ENCODE data around the gene MIOS. TPM values are rescaled to one million over a fixed set of nuclear protein-coding genes. Genes with fewer than 3 reads are reported as not detected.
A peak's percentile ranks its signal among the peaks of the same experiment; 100 is the strongest.
"Not testable (repeated sequence)": the region's sequence is repeated elsewhere in the genome, so short reads cannot be mapped to it uniquely, and the experiment has no call there.

MIOS gene
- polyA plus RNA-seq, 12 donors: 26.6 to 38.9 (median 32.2) TPM; not detected in 1

DNA sequence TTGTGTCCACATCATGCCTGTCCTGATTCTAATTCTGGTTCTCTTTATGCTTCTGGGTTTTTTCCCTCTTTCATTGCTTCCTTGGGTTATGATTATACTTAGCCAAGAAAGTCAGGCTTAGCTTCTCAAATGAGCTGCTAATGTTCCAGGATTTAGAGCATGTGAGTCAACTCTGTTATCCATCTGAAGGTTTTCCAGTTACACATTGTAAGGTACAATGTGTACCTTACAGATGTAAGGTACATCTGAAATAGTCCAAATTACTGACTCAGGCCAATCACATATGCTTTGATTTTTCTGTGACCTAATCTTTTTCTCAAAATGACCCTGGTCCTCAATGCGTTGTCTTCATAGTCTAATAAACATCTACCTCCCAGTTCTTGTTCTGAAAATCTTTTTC, 13.3 kb upstream of the MIOS start:
- no peak for DNase-seq

DNA sequence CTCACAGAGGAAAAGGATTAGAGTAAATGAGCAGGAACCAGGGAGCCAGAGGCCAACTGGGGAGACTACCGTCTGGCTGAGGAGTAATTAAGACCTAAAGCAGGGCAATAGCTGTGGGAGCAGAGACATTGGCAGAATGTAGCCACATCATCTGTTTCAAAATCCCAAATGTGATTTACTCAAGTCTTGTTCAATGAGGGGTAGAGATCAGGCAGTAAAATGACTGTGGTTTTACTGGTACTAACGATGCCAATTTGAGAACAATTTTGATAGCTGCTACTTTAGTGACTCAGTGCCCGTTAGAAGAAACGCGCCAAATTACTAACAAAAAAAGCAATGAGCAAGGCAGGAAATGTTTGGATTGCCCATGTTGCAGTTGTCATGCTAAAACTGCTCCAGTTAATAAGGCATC, 12.7 kb upstream of the MIOS start:
- DNase-seq: no peak

- peak; percentile 20 for DNase-seq
Measured at GRCh38 chr7:7554649-7555575, 11.8 kb upstream of the MIOS start.

GRCh38 chr7:7556852-7557251, 9.8 kb upstream of the MIOS start:
- no peak for DNase-seq

DNA sequence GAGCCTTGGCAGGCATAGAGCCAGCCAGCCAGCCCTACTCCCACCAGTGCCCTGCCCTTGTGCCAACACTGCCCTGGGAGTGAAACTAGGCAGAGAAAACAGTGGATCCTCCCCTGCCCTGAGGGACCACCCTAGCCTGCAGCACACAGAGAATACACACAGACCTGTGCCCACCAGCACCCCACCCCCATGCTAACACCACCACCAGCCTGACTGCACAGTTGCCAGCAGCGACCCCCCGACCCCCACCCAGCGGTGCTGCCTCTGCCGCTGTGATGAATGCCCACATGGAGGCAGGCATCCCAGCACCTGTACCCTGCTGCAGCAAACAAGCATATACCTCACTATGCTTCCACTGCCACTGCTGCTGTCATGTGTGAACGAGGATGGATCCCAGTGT, 9.4 kb upstream of the MIOS start:
- DNase-seq: no peak

- not testable (repeated sequence) for DNase-seq
Measured at GRCh38 chr7:7561591-7561990, 5.1 kb upstream of the MIOS start.

DNA sequence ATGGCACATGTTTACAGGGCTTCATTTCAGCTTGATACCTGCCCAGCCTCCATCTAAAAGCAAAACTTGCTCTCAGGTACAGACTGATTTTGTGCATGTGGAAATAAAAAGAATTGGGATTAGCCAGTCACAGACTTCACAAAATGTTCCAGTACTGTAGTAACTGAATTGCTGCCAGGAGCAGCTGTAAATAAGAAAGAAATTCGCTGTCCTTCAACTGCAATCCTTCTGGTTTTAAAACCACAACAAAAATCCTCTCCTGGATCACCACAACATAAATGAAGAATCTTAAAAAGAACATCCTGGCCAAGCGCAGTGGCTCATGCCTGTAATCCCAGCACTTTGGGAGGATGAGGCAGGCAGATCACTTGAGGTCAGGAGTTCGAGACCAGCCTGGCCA, 3.9 kb upstream of the MIOS start:
- no peak for DNase-seq

DNA sequence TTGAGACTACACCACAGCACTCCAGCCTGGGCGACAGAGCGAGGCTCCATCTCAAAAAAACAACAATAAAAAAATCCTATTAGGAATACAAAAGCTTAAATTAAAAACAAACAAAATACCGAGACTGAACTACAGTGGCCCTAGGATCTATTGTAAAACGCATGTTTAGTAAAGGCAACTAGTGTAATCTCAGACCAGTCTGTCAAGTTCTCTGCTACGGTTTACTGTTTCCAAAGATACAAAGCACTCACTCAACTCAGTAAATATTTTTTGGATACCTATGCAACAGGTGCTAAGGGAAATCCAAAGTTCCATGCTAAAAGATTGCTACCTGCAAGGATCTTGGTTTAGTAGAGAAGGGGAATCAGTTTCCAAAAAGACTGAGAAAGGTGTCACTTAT, 3.4 kb upstream of the MIOS start:
- DNase-seq: no peak

DNA sequence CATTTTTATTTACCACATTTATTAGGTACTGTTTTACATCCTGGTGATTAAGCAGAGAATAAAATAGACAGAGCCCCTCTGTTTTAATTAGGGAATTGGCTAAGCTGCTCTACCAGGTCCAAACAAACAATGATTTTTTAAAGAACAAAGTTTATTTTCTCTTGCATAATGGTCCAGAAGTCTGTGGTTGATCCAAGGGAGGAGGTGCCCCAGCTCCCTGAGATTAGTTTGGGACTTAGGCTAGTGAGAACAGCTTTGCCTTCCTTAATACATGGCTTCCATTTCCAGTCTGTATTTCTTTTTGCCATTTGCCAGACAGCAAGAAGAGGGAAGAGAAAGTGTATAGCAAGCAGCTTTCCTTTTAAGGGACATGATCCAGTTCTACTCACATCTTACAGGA, 2.9 kb upstream of the MIOS start:
- DNase-seq: no peak

DNA sequence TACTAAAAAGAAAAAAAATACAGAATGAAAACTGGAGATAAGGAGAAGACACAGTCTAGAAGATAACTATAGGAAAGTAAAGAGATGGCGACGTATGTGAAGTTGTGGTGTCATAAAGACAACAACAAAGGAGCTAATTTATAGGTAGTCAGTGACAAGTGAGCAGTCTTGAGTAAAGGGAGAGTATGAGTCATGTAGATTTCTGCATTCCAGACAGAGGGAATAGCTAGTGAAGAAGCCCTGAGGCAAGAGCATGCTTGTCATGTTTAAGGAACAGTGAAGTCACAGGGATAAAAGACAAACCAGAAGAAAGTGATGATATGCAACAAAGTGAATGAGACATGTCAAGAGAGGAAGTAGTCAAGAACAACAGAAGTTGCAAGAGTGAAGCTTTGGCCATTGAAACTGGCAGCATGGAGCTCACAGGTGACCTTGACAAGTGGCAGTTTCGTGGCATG, 2.3 kb upstream of the MIOS start:
- DNase-seq: no peak

DNA sequence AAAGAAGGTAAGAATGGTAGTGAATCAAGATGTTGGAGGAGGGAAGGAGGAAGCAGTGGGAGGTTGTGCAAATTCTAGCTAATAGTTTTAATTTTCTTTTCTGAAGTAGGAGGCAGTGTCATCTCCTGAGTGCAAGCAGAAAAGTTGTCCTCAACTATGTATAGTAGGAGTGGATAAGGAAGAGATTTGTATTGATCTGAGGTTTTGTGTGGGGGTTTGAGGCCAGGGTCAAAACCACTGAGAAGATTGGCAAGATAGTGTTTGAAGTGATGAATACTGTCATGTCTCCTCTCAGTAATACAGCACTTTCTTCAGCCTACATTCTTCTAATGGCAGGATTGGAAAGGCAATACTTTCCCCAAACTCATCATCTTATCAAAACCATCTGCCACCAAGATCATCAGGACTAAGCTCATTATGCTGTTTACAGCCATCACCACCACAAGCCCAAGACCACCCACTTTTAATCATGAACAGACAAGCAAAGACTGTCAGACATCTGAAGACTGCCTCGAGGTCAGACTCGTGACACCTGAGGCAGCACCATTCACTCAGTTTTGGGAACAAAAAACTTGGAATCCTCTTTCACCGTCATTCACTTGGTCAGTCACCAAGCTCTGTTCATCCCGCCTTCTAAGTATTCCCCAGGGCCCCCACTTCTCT, 1.5 kb upstream of the MIOS start:
- no peak for DNase-seq

DNA sequence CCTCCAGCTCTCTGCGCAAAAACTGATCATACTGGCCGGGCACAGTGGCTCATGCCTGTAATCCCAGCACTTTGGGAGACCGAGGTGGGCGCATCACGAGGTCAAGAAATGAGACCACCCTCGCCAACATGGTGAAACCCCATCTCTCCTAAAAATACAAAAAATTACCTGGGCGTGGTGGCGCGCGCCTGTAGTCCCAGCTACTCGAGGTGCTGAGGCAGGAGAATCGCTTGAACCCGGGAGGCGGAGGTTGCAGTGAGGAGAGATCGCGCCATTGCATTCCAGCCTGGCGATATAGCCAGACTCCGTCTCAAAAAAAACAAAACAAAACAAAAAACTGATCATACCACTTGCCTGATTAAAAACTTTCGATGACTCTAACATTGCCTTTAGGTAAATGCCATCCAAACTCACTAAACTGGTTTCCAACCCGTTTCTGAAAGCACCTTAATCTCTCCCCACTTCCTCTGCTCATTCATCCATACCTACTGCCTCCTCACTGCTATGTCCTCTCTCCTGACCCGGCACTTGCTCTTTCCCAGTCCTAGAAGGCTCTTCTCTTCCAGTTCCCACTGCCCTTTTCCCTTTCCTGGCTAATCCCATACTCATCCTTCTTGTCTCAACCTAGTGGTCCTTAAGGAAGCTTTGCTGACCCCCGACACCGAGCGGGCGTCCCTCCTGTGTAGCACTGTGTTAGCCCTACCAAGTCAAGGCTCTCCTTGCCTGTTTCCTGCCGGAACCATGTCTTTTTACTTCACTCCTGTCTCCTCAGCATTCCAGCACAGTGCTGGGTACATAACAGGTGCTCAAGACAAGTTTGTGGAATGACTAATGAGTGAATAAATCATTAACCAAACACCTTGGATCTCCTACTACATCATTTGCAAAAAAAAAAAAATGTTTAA, 686 bp upstream of the MIOS start:
- DNase-seq: no peak

GRCh38 chr7:7567898-7568531, 1.3 kb downstream of the MIOS start:
- DNase-seq: no peak

DNA sequence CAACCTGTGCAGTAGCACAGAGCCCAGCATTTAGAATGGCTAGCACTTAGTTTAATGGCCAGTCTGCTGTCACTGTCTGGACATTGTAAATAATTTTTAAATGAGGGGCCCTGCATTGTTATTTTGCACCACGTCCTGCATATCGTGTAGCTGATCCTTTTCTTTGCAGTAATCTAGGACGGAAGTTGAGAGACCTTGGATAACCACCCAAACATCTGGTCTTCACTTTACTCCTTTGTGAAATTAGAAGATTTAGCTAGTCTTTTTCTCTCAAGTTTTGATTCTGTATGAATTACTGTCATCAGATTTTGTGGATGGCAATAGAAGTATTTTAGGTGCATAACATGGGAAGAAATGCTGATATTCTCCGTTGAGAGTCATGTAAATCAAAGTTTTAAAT, 1.9 kb downstream of the MIOS start:
- DNase-seq: no peak

DNA sequence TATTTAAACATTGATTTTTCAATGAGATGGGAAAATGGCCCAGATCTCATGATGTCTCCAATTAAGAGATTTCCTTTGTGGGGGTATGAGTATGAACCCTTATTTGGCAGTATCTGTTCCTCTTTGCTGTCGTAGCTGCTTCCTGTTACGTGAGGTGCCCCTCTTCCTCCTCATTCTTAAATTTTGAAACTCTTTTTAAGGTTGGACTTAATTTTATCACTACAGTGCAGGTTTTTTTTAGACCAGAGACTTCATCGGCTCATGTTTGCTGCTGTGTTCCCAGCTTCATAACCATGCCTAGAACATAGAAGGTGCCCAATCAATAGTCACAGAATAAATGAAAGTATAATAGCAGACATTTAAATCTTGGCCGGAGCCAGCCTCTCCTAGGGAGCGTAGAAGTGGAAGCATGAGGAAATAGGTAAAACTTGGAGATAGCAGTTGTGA, 2.4 kb downstream of the MIOS start:
- no peak for DNase-seq

DNA sequence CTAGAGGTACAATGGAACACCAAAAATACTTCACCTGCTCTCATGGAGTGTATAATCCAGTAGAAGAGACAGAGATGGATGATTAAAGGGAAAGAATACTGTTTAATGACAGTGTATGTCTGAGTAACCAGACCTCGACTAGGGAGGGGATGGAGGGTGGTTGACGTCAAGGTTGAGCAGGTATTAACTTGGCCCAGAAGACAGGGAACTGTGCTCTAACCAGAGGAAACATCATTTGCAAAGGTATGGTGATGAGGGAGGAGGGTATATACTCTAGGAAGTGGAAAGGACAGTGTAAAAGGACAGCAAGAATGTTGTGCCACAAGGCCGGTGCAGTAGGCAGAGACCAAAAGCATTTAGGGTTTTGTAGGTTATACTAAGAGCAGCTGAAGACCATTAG, 2.9 kb downstream of the MIOS start:
- DNase-seq: no peak

- no peak for DNase-seq
Measured at GRCh38 chr7:7570584-7570983, 3.9 kb downstream of the MIOS start.

DNA sequence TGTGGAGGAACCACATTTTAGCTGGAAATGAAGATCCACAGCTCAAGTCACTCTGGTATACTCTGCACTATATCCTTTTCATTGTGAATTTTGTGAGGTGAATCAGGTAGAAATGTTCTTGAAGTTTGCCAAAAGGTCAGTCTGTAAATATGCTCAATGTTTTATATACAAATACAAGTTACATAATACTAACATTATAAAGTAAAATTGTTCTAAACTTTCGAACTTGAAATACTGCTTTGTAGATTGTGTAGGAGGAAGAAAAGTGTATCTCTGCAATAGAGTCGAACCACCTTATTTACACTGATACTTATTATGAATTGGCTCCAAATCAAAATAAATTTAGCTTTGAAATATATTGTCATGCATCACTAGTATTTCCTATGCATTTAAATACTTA, 7.0 kb downstream of the MIOS start:
- DNase-seq: no peak

- DNase-seq: no peak
Measured at GRCh38 chr7:7576344-7576743, 9.7 kb downstream of the MIOS start.

DNA sequence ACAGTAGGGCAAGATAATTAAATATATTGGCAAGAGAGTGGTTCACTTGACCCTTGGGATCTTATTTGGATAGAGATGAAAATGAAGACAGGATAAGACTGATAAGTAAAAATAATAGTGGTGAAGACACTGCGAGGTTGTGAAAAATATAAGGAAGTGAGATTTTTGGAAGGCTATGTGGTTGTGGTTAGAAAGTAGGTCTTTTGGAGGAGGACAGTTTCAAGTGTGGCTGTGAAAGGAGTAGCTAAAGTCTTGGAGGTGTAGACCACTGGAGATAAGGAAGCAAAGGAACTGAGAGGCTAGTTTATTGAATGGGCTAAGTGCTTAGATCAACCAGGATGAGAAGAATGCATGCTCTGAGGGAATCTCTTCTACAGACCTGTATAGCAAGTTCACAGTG, 11.2 kb downstream of the MIOS start:
- no peak for DNase-seq

DNA sequence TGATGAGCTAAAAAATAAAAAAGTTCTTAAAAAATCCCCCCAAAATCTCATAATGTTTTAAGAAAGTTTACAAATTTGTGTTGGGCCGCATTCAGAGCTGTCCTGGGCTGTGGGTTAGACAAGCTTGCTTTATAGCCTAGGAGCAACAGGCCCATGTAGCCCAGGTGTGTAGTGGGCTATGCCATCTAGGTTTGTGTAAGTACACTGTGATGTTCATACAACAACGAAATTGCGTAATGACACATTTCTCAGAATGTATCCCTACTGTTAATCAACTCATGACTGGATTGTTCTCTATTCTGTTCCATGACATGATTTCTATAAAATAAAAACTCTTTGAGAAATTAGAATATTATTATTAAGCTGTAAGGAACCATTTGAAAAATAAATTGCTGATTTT, 13.0 kb downstream of the MIOS start:
- no peak for DNase-seq

All from muscle of arm (tissue), 12 donors.